HG02885 (cell line): ENCODE results near the gene ENPP6.

Source experiments
- ATAC-seq: cut with Tn5 transposase; IDR thresholded peaks from one replicate; pipeline ENCODE4 v1.9.1; 2021; ENCODE audit warnings: mild to moderate bottlenecking; ENCODE audit not compliant: unreplicated experiment, poor library complexity

The ENPP6 gene

DNA sequence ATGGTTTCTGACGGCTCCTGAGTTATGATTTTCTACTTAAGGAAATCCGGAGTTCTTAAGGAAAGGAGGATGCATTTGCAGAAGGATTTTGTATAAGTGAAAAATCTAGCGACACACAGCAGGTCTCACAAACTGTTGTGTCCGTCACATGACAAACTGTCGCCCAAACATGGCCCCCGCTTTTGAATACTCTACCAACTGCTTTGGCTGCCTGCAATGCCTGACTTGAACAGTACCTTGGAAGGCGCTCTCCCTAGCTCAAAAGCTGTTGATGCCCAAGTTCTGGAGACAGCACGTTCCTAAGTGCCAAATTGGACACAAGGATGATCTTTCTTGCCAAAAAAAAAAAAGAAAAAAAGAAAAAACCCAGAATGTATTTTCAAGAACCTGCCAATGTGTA is 103.2 kb downstream of the ENPP6 start:
- no peak for ATAC-seq

DNA sequence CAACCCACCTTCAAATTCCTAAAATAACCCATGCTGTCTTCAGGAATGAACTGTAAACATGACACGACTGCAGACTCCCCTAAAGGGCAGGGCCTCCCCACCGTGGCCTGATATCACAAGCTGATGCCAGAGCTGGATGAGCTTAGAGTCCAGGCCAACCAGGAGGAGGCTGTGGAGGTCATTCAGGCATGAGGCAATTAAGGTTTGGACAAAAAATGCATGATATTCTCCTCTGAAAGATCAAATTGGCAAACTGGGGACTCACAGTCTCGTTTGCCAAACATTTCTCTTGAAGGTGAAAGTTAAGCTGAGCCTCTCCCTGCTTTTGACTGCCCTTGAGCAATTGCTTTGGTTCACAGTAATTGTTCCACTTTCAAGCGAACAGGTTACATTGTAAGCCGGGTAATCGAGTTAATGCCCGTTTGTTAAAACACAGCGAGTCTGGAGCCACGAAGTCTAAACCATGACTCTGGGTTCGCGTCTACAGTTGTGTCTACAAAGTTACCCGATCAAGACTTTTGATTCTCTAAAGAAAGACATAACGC is 105.6 kb downstream of the ENPP6 start:
- ATAC-seq = no peak

DNA sequence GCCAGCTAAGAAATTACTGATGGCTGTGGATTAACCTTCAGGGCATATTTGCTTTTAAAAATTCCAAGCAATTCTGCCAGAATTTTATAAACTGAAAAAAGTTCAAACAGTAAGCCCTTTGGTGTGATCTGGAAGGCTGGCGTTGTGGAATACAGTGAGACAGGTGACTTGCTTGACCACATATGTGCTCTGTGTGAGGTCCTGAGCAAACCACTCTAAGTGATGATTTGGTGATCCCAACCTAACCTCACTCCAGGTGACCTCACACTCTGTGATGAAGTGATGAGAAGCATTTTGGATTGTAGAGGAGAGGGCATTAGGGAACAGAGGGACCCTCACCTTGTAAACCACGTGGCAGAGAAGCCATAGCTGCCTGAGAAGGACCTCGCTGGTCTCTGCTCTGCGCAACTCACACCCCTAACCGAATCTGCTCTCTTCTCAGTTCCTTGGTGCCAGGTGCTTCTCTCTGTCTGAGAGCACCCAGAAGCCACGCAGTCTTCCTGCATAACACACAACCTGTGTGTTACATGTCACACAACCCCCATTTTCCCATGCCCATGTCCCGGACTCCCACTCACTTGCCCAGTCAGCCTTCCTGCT is 106.3 kb downstream of the ENPP6 start:
- no peak for ATAC-seq

DNA sequence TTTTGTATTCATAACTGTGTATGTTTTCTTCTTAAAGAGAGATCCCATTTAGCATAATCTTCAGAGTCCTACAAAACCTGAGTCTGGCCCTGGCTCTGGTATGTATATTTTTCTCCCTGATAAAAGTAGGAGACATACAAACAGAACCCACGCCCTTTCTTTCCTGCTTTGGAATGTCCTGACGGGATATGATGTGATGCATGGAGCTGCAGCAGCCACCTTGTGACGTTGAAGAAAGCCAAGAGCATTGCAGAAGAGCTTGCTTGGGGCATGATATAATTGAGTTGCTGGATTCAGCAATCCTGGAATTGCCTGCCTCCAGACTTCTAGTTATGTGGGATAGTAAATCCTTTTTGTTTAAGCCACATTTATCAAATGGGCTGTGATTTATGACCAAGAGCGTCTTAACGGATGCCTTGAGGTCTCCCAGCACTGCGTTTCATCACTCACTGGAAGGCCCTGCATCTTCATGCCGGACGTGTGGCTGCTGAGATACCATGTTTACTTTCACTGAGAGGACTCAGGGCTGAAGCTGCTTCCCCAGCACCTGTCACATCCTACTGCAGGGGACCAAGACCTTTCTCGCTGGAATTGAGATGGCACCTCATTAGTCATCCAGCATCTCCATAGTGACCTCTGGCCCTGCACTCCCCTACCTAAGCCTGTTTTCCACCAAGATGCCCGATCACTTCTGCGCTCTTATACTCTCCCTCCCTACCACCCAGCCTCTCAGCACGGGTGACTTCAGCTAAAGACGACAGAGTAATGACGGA is 107.0 kb downstream of the ENPP6 start:
- ATAC-seq = no peak

DNA sequence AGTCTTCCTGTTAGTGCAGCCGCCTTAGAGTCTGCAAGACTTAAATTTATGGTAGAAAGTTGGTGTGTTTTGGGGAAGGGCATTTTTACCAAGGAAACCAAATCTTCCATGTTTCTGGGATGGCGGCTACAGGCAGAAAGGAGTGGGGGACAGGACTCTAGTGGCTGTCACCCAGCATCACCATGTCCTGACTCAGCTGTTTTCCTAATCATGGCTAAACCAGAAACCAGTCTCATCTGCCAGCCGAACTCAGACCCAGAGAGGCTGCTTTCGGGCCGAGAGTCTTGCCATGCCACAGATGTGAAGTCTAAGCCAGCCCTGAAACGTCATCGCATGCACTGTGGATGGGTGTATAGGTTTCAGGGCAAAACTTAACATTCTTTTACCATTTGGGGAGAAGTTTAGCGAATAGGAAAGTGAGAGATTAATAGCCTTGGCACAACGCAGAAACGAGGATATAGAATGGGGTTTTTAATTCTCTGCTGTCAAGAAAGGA is 109.6 kb downstream of the ENPP6 start:
- ATAC-seq = no peak

DNA sequence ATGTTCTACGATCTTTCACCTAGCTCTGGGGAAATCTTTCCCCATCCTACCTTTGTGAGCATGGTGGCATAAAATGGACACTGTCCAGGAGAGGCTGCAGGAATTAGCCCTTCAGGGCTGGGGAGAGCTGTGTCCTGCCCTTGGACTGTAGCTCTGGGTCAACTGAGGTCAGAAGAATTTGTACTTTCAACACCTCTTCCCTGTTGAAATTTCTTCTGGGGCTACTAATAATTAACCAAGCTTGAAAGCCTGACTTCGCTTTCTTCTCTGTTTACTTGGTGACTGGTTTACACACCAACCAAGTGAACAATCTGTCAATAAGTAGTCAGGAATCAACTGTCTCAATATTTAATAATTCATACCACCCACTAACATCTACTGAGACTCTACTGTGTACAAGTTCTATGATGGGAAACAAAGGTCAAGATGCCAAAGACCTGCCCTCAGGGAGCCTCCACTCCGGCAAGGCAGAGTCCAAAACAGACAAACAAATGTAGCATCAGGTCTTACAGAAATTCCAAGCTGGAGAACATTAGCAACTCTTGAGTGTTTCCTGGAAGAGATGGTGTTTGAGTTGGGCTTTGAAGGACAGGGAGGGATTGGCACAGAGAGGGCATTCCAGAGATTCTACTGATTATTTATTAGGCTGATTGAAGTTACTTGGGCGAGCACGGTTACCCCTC is 113.1 kb downstream of the ENPP6 start:
- no peak for ATAC-seq

DNA sequence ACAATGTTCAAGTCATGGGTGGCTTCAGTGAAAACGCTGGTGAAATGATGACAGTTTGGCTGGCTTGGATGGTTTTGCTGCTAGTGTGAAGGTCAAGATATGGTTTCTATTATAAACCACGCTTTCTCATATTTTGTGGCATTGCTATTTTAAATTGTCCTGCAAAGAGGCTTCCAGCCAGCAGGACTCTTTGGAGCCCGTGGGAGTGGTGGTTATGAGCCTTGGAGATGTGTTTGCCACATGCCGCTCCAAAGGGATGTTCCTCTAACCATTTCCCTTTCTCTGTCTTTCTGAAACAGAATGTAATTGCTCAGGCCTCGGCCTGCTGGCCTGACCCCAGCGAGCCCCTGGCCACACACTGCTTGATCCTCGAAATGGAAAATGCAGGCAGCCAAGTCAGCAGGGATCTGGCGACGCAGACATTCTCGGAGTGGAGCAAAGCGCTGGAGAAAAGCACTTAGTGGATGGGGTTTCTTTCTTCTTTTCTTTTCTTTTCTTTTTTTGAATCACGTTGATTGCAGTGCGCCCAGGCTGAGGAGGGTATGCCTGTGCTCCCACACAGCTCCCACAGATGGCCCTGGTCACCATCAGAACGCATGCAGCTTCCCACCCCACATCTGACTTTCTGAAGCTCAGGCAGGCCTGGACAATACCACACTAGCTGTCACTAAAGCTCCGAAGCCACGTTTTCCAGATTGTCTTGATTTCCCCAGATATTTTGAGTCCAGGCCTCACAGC is 114.0 kb downstream of the ENPP6 start:
- ATAC-seq = no peak

DNA sequence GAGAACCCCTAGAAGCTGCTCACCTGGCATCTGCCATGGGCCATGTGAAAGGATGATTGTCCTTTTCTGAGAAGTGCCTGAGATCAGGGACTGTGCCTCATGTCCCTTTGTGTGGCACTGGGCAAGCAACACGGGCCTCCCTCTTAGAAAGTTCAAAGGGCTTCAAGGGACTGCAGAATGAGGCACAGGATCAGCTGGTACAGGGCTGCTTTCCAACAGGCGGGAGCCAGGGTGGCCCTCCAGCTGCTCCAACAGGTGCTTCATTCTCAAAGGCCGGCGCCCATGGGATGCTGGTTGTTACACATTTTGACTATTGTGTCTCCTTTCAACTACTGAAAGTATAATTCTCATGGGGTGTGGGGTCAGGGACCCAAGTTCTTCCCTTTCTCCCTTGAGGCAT is 114.7 kb downstream of the ENPP6 start:
- no peak for ATAC-seq

DNA sequence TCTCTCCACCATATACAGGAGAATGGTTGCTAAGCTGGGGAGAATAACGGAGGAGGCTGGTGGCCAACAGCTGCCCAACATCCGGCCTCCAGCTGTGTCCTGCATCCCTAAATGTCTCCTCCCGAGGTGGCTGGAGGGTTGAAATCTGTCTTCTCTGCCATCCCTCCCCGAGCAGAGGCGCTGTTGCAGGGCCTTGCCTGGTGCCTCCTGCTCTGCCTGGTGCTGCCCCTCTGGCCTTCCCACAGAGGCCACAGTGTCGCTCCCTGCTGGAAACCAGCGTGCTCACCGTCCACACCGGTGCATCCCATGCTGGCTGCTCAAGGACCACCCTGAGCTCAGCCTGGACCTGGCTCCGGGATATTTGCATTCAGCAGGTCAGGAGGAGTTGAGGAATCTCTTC is 115.2 kb downstream of the ENPP6 start:
- no peak for ATAC-seq

DNA sequence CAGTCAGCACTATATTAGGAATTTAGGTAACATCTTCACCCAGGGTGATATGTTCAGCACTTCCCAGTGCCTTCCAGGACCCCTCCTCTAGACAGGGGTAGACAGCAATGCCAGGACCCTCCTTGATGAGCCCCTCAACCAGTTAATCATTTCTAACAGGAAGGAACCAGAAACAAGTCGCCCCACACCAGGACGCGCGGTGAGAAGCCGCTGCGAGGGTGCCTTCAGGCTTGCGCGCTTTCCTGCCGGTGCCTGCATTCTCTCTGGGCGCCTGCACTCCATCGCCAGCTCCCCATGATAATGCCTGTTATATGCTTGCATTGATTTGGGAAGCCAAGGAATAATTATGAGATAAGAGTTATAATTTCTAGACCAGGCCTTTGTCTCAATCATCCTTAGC is 116.0 kb downstream of the ENPP6 start:
- ATAC-seq = no peak

DNA sequence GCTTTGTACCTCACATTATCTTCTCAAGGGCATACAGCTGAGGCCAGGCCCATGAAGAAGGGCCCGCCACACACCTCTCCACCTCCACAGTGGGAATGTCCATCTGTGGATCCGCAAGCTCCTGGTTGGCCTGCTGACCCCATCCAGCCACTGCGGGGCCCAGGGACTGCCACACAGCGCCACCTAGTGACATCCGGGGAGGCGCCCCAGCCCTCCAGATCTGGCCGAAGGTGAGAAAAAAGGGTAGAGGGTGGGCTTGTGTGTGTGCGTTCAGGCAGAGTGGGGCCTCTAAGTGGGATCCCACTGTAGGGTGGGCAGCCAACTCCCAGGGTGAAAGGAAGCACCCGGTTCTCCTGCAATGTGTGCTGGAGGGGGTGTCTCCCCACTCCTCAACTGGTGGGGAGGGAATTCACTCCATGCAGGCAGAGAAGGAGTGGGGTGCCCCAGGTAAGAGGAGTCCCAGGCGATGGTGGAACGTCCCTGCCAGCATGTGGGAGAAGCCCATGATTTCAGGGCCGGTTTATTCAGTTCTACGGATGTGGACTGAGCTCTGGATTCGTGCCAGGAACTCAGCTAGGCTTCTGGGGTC is 117.3 kb downstream of the ENPP6 start:
- ATAC-seq = peak; percentile 57

DNA sequence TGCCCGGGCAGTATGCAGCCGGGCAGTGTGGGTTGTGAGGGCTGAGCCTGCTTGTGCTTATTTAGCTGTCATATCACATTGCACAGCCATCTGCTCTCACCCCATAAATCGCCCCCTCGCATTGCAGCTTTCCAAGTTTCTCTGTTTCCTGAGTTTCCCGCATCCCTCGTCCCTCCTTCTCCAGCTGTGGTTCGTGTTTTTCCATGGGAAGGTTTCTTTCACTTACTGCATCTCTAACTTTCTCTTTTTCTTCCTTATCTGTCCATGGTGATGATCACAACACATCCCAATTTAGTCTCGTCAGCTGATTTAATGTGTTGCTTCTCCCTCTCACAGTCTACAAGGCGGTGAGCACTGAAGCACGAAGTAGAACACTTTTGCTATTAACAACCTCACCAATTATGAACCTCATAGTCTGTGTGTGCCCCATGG is 118.1 kb downstream of the ENPP6 start:
- ATAC-seq = no peak

DNA sequence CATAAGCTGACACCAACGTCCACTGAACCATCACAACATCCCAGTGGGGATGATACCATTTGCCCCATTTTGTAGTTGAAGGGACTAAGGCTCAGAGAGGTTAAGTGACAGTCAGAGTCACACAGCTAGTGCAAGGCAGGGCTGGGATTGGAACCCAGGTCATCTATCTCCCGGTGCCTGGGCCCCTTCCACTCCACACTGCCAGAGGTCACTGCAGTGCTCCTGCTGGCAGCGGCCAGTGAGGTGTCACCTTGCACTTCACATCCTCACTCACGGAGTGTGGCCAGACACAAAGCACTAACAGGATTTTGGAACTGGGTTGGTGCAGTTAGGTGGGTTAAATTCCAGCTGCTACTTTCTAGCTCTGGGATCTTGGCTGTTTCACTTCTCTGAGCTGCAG is 118.7 kb downstream of the ENPP6 start:
- ATAC-seq = no peak

DNA sequence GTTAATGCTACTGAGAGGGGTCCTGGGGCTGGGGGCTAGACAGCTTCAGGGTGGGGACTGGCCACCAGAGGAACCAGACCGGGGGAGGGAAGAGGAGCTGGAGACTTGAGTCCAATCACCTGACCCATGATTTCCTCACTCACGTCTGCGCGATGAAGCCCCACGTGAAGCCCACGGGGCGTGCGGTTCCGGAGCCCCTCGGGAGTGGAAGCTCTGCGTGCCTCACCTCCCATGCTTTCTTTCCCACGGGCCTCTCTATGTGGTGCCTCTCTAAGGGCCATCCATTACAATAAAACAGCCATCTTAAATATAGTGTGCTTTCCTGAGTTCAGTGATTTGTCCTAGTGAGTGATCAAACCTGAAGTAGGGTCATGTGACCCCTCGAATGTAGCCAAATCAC is 119.9 kb downstream of the ENPP6 start:
- no peak for ATAC-seq

DNA sequence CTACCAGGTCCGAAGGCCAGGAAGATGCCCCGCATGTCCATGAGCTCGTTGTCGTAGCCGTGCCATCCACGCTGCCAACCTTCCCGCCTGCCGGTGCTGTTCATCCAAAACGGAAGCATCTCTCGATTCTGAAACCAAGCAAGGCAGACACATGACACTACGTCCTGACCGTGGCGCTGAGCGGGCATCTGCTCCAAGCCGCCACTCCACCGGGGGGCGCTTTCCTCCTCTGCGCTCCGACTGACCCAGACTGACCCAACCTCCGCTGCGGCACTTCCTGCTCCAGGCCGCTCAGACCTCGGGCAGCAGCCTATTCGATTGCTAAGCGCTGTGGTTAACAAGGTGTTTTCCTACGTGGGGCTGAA is 120.5 kb downstream of the ENPP6 start:
- ATAC-seq = no peak

DNA sequence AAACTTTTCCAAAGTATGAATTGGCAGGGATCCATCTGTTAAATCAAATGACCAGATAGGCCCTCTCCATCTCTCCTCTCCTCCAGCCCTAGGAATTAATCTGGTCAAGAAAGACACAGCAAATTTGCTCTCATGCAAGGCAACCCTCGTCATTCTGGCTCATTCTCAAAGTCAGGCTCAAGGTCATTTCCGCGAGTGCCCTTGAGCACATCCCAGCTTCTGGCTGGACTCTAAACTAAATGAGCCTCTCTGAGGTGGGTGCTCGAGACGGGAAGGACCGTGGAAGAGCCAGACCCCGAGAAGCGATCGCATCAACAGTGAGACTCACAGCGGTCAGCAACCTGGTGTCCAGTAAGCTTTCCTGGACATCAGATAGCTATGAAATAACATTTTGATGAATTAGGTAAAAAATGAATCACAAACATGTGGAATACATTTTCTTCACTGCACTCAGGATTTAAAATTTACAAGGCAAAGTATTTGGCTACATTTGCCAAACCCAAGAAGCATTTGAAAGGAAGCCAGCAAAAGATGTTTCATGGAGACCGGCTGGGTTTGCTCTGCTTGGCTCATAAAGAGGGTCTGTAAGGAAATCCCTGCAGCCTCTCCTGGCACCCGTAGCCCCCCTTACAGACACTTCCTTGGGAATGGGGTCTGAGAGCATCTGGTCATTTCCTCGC is 121.0 kb downstream of the ENPP6 start:
- no peak for ATAC-seq

DNA sequence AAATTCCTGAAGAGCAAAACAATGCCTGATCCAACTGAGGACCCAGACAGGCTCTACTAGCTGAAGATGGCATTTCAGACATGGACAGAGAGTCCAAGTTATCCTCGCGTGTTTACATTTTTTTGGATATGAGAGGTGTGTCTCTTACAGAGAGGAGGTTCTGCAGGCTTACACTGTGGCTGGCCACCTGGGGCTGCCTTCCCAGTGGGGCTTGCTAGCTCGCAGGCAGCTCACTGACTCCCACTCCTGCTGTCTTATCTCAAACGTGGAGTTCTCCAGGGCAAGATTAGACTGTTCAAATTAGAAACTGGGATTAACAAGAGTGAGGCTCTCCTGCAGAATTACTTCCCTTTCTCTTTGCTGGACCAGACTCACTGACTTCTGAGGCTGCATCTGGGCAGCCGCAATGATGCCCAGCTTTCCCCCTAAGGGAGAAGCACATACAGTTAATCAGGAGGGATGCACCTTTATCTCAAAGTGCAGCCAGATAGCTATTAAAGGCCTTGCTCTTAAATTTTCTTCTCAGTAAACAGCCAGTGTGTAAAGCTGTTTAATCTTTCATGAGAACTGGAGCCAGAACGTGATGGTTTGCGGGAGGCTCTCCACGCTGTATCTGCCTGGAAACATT is 123.0 kb downstream of the ENPP6 start:
- ATAC-seq = no peak

DNA sequence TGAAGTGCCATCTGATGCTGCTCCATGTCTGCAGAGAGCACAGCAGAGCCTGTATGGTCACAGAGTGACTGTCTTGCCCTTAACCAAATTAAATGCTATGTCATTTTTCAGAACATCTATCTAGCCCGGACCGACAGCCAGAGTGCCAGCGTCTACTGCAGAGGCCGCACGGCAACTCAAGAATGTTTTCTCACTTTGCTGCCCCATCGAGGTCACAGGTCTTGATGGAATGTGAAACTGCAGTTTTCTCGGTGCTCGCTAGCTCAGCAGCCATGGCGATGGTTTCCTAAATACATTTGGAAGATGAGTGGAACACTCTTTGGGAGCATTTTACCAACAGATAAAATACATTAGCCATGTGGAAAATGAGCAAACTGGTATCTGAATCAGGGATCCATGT is 125.7 kb downstream of the ENPP6 start:
- ATAC-seq = no peak

DNA sequence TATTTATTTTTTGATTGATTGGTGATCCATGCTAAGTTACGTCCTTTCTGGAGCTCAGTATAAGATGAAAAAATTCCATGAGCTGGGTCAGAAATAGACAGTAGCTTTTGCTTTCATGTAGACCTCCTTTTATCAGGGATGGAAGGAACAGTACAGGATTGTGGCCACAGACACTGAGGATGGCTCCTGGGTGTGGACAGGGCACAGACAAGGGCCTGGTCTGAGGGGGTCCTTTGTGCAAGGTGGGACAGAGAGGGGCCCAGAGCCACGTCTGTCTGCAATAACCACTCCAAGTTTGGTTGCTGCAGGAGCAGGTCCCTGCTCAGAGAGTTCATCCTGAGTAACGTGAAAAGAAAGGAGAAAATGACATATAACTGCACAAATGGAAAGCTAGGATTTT is 127.1 kb downstream of the ENPP6 start:
- ATAC-seq = no peak
